HG02884 (cell line): ENCODE data around the gene PLA2G6.

Experiments used
- ATAC-seq: cut with Tn5 transposase; IDR thresholded peaks from one replicate; pipeline ENCODE4 v1.9.1; 2021; ENCODE audit warnings: mild to moderate bottlenecking, moderate library complexity; ENCODE audit not compliant: unreplicated experiment

The PLA2G6 gene, protein sequence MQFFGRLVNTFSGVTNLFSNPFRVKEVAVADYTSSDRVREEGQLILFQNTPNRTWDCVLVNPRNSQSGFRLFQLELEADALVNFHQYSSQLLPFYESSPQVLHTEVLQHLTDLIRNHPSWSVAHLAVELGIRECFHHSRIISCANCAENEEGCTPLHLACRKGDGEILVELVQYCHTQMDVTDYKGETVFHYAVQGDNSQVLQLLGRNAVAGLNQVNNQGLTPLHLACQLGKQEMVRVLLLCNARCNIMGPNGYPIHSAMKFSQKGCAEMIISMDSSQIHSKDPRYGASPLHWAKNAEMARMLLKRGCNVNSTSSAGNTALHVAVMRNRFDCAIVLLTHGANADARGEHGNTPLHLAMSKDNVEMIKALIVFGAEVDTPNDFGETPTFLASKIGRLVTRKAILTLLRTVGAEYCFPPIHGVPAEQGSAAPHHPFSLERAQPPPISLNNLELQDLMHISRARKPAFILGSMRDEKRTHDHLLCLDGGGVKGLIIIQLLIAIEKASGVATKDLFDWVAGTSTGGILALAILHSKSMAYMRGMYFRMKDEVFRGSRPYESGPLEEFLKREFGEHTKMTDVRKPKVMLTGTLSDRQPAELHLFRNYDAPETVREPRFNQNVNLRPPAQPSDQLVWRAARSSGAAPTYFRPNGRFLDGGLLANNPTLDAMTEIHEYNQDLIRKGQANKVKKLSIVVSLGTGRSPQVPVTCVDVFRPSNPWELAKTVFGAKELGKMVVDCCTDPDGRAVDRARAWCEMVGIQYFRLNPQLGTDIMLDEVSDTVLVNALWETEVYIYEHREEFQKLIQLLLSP

DNA sequence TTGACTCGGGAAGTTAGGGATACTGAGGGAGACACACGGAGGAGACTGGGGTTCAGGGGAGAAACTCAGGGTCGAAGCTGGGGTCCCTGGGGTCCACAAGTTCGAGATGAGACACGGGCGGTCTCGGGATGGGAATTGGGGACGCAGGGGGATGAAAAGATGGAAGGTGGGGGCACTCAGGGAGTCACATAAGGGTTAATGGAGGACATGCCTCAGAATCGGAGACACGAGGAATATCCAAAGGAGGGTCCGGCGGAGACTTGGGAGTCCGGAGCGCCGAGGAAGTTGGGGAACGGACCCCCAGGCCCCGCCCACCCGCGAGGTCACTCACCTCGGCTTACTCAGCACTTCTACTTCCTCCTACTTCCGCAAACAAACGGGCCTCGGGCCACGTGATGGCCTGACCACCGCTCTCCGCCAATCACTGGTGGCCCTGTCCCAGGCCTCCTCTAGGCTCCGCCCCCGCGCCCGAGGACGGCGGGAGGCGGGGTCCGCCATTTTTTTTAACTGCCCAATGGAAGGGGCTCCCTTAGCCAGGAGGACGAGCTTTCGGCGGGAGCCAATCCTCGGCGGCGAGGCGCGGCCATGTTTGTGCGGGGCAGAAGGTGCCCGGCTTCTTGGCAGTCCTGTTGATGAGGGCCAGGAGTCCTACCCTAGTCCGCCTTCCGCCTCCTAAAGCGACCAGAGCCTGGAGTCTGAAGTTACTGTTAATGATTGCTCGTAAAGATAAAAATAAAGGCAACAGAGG lies at the start of gene PLA2G6:
PLA2G6 (minus strand) TSS at position 378 of the 748 bp plus-strand sequence. CDS start 12,404 bp downstream, outside the sequence.
- peak; percentile 84 for ATAC-seq

DNA sequence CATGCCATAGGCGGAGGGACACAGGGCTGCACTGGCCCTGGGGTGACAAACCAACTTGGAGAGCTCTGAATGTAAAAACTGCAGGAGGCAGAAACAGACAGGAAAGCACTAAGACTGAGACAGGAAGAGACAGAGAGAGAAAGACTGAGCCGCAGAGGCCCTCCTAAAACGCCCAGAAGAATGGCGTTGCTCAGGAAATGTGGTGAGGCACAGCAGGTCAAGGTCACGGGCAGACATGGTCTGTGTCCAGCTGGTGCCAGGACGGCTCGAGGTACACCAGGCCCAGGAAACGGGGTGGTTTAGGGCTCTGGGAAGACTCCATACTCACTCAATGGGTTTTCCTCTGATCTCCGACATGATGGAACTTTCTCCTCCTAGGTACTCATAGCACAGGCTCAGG lies 49.3 kb upstream of the PLA2G6 start:
- no peak for ATAC-seq

DNA sequence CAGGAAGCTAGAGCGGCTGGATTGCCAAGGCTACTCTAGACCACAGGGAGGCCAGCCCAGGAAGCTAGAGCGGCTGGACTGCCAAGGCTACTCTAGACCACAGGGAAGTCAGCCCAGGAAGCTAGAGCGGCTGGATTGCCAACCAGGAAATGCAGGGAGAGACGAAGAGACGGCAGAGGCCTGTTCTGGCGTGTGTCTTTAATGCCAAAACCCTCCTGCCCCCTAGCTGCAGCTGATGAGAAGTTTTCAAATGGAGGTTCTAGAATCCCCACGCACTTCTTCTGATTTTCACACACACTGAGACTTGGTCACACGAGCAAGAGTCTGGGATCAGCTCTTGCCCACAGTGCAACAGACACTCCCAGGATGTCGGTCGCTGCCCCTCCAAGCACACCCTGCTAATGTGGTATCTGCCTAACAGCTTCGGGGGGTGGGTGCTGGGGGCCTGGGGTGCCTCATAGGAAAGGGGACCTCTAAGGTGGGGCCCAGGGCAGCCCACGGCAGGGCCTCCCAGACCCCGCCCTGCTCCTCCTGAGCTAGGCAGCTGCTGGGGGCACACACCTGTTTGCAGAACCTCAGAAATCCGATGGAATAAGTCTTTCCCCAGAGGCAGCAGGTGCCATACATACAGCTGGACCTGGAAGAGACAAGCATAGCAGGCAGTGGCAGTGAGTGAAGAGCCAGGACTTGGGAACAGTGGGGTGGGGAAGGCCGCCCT lies 48.6 kb upstream of the PLA2G6 start:
- no peak for ATAC-seq

DNA sequence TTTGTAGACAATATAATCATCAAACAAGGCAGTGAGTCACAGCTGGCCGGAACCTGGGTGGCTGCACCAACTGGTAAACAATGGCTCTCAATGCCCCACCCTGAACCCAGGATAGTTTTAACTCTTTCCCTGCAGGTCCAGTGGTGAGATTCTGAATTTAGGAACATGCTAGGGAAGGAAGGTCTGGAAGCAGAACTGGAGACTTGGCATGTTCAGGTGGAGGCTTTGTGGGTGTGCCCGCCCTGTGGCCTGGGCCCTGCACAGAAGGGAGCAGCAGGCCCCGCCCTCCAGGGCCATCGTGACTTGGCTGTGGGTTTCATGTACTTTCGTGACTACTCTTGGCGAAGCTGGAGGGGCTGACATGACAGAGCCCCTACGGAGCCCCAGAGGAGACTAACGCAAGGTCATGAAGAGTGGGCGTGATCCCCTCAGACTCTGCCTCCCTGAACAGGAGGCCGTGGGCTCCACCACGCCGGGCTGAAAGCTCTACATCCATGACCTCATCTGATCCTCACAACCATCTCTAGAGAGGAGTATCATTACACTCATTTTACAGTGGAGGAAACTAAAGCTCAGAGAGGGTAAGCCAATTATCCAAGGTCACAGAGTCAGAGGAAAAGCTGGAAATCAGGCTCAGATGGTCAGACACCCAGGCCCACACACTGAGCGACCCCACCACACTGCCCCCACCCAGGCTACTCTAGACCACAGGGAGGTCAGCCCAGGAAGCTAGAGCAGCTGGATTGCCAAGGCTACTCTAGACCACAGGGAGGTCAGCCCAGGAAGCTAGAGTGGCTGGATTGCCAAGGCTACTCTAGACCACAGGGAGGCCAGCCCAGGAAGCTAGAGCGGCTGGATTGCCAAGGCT lies 47.5 kb upstream of the PLA2G6 start:
- no peak for ATAC-seq

DNA sequence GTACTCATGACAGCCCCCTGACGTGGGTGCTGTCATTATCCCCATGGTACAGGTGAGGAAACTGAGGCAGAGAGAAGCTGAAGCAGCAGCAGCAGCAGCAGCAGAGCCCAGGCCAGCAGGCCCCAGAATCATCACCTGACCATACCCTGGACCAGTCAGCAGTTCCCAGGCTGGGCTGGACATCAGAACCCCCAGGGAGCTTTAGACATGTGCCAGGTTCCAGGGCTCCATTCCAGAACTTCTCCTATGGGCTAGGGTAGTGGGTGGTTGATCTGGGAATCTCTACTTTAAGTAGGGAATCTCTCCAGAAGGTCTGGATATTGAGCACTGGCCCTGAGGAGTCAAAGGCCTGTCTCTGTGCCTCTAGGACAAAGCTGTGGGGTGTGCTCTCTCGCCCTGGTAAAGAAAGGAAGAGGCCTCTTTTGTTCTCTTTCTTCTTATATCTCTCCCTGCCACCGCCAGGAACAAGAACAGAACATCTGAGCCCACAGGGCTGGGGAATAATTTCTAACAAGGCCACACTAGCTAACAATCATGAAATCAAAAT lies 46.8 kb upstream of the PLA2G6 start:
- no peak for ATAC-seq

DNA sequence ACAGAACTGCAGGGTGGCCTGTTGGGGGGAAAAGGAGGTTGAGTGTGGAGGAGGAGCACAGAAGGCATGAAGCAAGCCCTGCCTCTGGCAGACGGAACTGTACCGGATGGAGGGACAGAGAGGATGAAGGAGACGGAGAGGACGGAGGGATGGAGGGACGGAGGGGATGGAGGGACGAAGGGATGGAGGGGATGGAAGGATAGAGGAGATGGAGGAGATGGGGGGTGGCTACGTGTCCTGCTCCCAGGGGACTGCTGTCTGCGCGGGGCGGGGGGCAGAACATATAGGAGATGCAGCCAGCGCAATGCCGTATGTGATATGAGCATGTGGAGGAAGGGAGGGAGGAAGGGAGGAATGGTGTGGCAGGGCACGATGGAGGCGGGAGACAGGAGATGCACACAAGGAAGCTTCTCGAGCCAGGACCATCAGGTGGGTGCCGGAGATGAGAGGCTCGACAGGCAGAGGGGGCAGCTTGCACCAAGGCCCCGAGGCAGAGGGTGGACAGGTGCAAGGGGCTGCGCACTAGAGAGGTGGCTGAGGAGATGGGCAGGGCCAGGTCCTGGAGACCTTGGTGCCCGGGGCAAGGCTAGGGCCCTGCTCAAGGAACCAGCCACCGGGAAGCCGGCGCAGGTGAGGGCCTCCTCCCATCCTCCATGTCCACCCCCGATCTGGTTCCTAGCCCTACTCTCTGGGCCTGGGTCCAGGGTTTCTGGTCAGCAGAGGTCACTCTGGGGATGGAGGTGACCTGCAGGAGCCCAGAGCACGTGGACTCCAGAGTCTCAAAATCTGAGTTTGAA lies 45.4 kb upstream of the PLA2G6 start:
- ATAC-seq = no peak

DNA sequence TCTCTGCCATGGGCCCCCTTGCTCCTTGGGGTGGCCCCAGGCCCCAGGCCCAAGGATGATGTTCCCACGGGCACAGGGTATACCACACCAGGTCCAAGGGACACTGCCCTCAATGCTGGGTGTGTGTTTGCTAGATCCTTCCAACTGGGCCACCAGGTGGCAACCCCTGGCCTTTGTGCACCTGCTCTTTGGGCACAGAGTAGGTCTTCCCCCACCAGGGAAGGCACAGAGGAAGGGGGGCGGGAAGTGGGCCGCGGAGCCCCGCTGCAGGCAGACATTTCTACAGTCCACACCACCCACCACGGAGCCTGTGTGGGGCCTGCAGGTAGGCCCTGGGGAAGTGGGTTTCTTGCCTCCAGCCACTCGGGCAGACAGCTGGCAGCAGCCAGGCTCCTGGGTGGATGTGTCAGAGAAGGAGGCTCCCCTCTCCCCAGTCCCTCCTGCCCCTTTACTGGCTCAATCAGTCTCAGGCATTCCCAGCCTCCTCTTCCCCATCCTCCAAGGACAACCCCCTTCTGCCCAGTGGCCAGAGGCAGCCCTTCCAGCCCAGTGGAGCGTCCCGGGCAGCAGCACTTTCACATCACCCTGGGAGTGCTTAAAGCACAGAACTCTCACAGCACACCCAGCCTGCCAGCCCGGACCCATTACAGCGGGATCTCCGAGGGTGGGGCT lies 41.8 kb upstream of the PLA2G6 start:
- ATAC-seq = no peak

DNA sequence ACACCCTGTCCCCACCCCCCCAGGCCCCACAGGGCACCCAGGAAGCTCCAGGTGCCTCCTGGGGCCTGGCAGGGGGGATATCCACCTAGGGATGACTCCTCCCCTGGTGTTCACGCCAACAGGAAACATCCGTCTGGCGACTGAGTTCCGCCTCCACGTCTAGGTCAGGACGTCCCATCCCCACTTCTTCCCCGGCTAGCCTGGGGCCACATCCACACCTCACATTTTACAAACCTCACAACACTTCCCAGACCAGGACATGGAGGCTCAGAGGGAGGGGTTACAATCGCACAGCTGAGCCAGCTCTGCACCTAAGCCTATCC lies 41.1 kb upstream of the PLA2G6 start:
- ATAC-seq = no peak

DNA sequence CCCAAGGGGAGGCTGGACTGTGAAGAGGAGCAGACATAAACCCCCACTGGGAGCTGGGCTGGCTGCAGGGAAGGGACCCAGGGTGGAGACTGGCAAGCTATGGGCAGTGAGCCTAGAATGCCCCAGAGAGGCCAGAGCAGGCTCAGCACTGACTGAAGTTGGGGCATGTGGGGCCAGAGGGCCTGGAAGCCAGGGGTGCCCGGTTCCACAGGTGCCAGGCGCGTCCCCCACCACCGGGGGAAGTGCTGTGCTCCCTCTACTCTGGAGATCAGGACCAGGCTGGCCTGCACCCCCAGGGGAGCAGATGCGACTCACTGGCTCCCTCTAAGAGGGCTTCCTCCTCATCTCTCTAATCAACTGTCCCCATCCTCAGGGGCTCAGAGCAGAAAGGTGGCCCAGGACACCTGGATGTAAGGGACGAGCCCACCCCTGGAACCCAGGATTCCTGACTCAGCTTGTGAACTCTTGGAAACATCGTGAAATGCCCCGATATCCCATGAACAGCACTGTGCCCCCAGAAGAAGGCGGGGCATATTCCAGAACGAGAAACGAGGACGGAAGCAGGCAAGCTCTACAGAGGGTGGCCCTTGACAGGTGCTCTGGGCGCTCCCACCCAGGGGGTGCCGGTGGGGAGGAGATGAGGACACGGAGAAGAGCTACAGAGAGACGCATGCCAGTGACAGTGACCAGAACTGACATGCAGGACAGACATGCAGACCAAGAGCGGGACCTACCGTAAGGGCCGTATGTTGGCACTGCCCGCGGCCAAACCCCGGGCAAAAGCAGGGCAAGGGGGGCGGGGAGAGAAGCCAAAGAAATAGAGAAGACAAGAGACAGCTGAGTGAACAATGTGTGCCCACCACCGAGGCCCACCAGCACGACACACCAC lies 40.5 kb upstream of the PLA2G6 start:
- ATAC-seq = no peak

DNA sequence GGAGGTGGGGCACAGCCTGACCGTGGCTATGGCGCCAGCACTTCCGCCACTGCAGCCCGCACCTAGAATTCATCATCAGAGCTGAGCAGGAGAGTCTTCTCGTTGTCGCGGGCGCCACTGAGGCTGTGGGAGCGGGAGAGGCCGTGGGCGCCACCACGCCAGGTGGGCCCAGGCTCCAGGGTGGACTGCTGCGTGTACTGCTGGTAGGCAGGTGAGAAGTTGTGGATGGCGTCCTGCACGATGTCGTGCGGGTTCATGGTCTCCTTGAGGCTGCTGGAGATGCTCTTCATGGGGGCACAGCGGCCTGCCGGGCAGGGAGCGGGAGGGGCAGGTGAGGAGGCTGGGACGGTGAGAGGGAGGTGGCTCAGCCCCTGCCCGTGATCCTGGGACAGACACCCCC lies 39.8 kb upstream of the PLA2G6 start:
- no peak for ATAC-seq

DNA sequence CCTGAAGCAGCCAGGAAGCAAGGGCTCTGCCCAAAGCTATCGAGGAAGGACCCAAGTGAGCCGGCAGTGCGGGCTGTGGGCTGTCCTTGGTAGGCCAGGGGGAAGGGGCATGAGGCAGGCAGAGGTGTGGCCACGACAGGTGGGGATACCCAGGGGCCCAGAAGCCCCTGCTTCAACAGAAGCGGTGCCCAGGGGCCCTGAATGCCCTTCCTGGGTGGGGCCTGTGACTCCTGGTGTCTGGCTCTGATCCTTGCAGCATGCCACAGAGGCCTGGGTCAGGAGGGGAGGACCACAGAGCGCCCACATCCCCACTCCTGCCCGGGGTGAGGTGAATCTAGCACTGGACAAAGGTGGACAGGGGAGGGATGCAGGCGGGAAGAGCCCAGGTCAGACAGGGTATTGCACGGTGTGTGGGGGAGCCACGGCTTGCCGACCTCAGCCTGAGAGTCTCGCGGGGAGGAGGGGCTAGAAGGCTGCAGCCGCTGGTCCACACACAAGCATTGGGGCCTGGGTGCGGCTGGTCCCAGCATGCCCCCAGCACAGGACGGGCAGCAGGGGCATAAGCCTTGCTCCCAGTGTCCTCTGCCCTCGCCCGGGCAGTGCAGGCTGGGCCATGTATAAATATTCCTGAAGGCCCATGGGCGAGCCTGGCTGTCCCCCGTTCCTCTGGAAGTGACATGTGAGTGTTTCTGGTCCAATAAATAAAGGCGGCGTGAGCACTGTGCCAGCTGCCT lies 39.2 kb upstream of the PLA2G6 start:
- no peak for ATAC-seq

DNA sequence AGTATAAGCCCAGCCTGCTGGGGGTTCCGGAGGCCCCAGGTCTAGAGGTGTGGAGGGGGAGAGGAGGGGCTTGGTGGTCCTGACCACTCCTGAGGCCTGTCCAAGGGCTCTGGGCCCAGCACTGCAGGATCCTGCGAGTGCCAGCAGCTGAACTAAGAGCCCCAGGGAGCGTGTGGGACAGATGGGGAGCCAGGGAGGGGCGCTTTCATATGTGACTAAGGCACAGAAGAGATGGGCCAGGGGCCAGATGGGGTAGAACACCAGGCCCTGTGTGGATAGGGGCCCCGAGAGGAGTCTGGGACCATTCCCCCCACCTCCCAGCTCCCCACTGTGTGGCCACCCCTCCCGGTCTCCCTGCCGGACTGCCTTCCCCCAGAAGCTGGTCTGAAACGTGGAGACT lies 38.5 kb upstream of the PLA2G6 start:
- no peak for ATAC-seq

DNA sequence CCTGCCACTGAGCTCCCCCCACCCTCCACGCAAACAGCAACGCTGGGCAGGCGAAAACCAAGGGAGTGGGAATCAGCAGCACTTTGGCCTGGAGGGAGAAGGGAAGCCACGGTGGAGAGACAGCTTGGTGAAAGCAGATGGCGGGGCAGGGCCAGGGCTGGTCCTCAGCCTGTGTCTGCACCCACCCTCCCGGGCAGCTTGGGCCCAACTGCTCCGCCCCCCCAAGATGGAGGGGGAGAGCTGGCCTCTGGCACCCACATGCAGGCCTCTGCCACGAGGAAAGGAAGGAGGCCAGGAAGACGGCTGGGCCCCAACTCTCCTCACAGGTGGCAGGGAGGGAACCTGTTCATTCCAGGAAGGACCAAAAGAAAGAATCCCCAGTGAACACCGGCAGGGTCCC lies 38.0 kb upstream of the PLA2G6 start:
- no peak for ATAC-seq

DNA sequence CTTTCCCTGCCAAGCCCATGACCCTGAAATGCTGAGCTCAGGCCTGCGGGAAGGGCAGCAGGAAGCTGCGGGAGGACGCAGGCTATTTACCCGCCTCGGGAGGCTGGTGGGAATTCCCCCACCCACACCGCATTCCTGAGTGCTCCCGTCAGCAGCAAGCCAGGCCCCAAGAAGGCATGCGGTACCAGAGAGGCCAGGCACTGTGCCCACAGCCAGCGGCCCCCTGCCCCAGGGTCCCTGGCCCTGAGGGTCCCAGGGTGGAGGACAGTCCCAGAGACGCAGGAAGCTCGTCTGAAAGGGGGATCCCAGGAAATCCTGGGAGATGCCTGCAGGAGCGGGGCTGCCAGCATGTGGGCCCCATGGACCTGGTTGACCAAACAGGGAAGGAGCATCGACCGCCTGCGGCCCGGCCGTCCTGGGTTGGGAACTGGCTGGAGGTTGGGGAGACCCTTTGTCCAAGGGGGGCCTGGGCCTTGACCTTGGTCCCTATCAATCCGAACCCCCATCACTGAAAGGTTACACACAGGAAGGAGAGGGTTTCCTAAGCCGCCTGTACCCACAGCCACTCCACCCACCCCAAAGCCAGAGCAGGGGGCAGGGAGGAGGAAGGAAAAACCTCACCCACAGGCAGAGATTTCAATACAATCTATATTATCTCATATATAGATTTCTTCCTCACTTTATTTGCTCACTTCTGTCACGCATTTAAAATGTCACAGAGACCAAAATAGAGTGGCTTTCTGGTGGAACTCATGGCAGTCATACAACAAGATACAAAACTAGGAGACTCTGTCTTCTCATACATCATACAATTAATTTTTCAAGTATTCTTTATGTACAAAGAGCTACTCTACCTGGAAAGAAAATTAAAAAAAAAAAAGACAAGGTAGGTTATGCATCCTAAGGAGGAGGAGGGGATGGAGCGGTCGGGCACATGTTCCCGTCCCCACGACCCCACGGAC lies 37.3 kb upstream of the PLA2G6 start:
- ATAC-seq = no peak

DNA sequence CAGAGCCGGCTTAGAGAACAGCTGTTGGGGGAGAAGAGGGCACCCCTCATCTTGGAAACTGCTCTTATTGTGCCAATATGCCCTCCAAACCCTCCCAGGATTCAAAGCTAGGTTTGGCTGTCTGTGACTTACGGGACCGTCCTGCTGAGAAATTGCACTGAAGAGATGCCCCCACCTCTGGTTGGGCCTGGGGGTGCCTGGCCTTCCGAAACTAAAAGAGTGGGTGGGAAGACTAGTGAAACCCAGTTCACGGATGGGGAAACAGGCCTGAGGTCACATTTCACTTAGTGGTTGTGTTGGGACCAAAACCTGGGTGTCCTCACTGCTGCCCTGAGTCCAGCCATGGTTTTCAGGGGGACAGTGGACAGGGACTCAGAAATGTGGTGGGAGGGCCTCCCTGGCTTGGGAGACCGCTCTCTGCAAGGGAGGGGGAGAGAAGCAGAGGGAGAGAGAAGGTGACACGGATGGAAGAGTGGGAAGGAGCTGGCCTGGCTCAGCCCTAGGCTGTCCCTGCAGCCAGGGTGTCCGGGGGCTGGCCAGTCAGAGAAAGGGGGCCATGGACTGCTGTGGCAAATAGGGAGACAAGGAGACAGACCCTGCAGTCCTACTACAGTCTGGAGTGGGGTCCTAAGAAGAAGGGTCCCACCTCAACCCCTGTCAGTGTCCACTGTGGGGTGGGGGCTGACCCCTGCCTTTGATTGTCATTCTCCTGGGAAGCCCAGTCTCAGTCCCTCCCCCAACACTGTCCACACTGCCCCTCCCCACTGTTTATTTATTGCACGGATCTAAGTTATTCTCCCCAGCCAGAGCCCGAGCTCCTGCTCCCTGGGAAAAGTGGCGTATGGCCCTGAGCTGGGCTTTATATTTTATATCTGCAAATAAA lies 33.8 kb upstream of the PLA2G6 start:
- ATAC-seq = no peak
